Omental fat pad (tissue), 4 donors: ENCODE measurements around the gene SNX5. TPM values are rescaled to one million over a fixed set of nuclear protein-coding genes. Genes with fewer than 3 reads are reported as not detected.

Experiments
- ATAC-seq: fragments of 150-250 bp; one replicate; pipeline ENCODE4 v1.9.1; 2016; ENCODE audit warnings: mild to moderate bottlenecking, moderate library complexity; ENCODE audit not compliant: low FRiP score
- DNase-seq: peaks from one replicate; pipeline ENCODE4 v3.0.0-alpha.2; 2019; ENCODE audit warnings: low spot score
- small RNA-seq: library from RNA; depleted of rRNA; stranded (forward); fragments of <200 nt; gene quantifications from one replicate; pipeline ENCODE3, GENCODE V24; 2016
- total RNA-seq, 4 donors: library from RNA; depleted of rRNA; stranded (reverse); fragments of >200 nt; gene quantifications; one replicate each; pipeline ENCODE4 v1.1.0, GENCODE V29; 2016
- TF ChIP-seq, protein P1 (sequence below), 3 donors: fragments of 450-650 bp; IDR thresholded peaks; one replicate each; pipeline ENCODE4 v1.5.1; 2016 to 2017; ENCODE audit warnings: antibody characterized with exemption in 3 of 3, mild to moderate bottlenecking in 3 of 3, moderate library complexity in 2 of 3

Gene SNX5
- total RNA-seq, 4 donors from 2014 or later: 101 to 232 (median 110) TPM

DNA sequence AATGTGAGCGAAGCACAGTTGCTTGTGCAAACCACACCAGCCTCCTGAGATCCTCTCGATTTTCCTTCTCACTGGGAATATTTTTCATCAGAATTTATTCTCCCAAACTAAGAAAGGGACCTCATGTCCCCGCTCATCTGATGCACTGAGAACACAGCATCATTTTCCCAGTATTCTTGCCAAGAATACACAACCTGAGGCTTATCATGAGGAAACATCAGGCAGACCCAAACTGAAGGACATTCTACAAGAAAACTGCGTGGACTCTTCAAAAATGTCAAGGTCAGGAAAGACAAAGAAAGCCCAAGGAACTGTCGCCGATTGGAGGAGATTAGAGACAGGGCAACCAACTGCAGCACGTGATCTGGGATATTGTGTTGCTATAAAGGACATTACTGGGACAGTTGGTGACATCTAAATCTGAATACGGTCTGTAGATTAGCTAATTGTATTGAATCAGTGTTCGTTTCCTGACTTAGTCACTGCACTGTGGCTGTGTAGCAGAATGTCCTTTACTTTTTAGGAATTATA lies 72.3 kb downstream of the SNX5 start:
- DNase-seq (no peak), ATAC-seq (no peak)
- TF ChIP-seq, protein P1, sequence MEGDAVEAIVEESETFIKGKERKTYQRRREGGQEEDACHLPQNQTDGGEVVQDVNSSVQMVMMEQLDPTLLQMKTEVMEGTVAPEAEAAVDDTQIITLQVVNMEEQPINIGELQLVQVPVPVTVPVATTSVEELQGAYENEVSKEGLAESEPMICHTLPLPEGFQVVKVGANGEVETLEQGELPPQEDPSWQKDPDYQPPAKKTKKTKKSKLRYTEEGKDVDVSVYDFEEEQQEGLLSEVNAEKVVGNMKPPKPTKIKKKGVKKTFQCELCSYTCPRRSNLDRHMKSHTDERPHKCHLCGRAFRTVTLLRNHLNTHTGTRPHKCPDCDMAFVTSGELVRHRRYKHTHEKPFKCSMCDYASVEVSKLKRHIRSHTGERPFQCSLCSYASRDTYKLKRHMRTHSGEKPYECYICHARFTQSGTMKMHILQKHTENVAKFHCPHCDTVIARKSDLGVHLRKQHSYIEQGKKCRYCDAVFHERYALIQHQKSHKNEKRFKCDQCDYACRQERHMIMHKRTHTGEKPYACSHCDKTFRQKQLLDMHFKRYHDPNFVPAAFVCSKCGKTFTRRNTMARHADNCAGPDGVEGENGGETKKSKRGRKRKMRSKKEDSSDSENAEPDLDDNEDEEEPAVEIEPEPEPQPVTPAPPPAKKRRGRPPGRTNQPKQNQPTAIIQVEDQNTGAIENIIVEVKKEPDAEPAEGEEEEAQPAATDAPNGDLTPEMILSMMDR (IDR thresholded peaks at IDR 0.05): no peak

DNA sequence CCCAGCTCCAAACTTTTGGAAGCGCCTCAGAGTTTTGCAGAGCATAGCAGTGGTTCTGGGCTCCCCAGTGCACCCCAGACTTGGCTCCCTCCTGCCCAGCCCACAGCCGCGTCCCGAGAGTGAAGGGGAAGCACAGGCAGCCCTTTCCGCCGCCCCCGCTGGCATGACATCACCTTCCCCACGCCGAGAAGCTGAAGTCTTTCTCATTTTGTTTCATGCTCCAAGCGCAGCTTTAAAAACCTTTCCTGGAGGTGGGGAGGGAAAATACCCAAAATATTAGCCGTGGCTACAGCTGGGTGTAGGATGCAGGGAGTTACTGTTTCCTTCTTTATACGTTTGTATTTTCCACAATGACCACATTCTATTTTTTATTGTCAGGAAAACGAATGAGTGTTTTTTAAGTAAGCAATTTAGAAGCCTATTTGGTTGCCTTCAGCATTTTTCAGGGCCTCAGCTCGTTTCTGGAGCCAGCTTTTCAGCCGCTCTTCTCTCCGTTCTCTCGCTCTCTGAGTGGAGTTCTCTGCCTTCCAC lies 72.9 kb downstream of the SNX5 start:
- ATAC-seq (peak; percentile 81), DNase-seq (peak; percentile 62)
- TF ChIP-seq, protein P1 (IDR thresholded peaks at IDR 0.05): no peak

DNA sequence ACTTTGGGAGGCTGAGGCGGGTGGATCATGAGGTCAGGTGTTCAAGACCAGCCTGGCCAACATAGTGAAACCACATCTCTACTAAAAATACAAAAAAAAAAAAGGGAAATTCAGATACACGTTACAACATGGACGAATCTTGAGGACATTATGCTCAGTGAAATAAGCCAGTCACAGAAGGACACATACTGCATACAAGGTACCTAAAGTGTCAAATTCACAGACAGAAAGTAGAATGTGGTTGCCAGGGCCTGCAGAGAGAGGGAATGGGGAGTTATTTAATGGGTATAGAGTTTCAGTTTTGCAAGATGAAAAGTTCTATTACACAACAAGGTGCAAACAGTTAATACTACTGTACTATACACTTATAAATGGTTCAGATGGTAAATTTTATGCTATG lies 75.1 kb downstream of the SNX5 start:
- ATAC-seq (no peak), DNase-seq (no peak)
- TF ChIP-seq, protein P1 (IDR thresholded peaks at IDR 0.05): no peak

DNA sequence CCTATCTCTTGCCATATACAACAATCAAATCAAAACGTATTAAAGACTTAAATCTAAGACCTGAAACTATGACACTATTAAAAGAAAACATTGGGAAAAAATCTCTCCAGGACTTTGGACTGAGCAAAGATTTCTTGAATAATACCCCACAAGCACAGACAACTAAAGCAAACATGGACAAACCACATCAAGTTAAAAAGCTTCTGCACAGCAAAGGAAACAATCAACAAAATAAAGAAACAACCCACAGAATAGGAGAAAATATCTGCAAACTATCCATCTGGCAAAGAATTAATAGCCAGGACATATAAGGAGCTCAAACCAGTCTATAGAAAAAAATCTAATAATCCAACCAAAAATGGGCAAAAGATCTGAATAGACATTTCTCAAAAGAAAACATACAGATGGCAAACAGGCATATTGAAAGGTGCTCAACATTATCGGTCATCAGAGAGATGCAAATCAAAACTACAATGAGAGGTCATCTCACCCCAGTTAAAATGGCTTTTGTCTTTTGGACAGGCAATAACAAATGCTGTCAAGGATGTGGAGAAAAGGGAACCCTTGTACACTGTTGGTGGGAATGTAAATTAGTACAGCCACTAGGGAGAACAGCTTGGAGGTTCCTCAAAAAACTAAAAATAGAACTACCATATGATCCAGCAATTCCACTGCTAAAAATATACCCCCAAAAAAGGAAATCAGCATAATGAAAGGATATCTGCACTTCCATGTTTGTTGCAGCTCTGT lies 76.2 kb downstream of the SNX5 start:
- DNase-seq (no peak), ATAC-seq (no peak)
- TF ChIP-seq, protein P1 (IDR thresholded peaks at IDR 0.05): no peak

Small RNAs within 50 kb of the gene (small RNA-seq; reads per million reads assigned to genes)
- not detected for gene RNU6-192P
- gene SNORD17: 168 reads per million, percentile 97 among the genes with 10 or more reads in this experiment

Other genes starting within 250 kb of the SNX5 start
- 10 to 100 TPM in 1 of 4 donors, 1 to 10 TPM in 3; 5.8 to 12.3 (median 7.3) TPM for gene MGME1, start 224 bp upstream of the SNX5 start, total RNA-seq
- not detected for gene OVOL2, start 89.1 kb upstream of the SNX5 start, total RNA-seq
- gene KAT14, start 169.1 kb upstream of the SNX5 start, total RNA-seq: 10 to 100 TPM in 1 of 4 donors, 1 to 10 TPM in 3; 5.5 to 11.9 (median 9.4) TPM
- gene PET117, start 169.1 kb upstream of the SNX5 start, total RNA-seq: 10 to 100 TPM in 3 of 4 donors, 1 to 10 TPM in 1; 5.8 to 11.9 (median 11.2) TPM